Muscle layer of colon (tissue), 2 donors: ENCODE measurements around the gene ROBO1.
"Not testable (repeated sequence)": the region's sequence is repeated elsewhere in the genome, so short reads cannot be mapped to it uniquely, and the experiment has no call there.

ENCODE experiments used
- H3K27ac ChIP-seq: one replicate; pipeline ENCODE4 v1.7.0; 2013; ENCODE audit warnings: low read depth, mild to moderate bottlenecking, low read length, moderate library complexity
- H3K27me3 ChIP-seq, 2 donors: one replicate each; pipeline ENCODE4 v1.7.0; 2013; ENCODE audit warnings: low read length in 2 of 2, mild to moderate bottlenecking in 2 of 2; ENCODE audit not compliant: insufficient read depth in 2 of 2, control insufficient read depth in 1 of 2
- H3K36me3 ChIP-seq: one replicate; pipeline ENCODE4 v1.7.0; 2013; ENCODE audit warnings: mild to moderate bottlenecking, low read length; ENCODE audit not compliant: insufficient read depth
- H3K4me1 ChIP-seq: one replicate; pipeline ENCODE4 v1.7.0; 2013; ENCODE audit warnings: mild to moderate bottlenecking, low read length; ENCODE audit not compliant: insufficient read depth
- H3K4me3 ChIP-seq, 2 donors: one replicate each; pipeline ENCODE4 v1.7.0; 2013; ENCODE audit warnings: low read length in 2 of 2, low read depth in 1 of 2, mild to moderate bottlenecking in 1 of 2, moderate library complexity in 1 of 2
- H3K9ac ChIP-seq: one replicate; pipeline ENCODE4 v1.7.0; 2013; ENCODE audit warnings: low read length
- H3K9me3 ChIP-seq: one replicate; pipeline ENCODE4 v1.7.0; 2013; ENCODE audit warnings: mild to moderate bottlenecking, low read length
- donor health status: abdominal sarcoma.
- donor health status: Adenocarcinoma of cecum.

ROBO1 gene

GRCh38 chr3:79178471-79179180 is 589.2 kb downstream of the ROBO1 start:
- H3K27ac ChIP-seq: no peak overlapping the region
- peaks cover 9% of the 10 kb centered on the region for H3K4me1 ChIP-seq
- H3K36me3 ChIP-seq: no peaks in the 10 kb centered on the region
- H3K9ac ChIP-seq: no peak overlapping the region
- no peaks in the 10 kb centered on the region for H3K9me3 ChIP-seq
- no peaks in the 10 kb centered on the region for H3K27me3 ChIP-seq
- no peak overlapping the region for H3K4me3 ChIP-seq

DNA sequence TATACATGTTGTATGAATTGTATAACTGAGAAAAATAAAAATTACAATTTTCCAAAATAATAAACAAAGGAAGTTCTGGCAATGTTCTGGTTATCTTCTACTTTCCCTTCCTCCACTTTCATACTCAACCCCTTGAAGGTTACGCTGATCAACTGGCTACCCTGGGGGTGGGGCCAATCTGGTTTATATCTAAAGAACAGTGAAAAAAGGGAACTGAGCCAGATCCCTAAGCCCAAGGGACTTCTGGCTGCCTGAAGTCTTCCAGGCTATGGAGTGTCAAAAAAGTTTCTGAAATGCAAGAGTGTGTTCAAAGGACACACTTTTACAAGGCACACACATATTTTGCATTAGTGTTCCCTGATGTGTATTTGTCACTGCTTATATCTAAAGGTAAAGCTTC is 591.9 kb downstream of the ROBO1 start:
- Histone ChIP-seq H3K4me1 (peaks cover 9% of the 10 kb centered on the region), H3K9me3 (no peaks in the 10 kb centered on the region), H3K4me3 (no peak overlapping the region), H3K36me3 (no peaks in the 10 kb centered on the region), H3K9ac (no peak overlapping the region), H3K27me3 (no peaks in the 10 kb centered on the region), H3K27ac (no peak overlapping the region)

GRCh38 chr3:79173259-79173658 is 594.5 kb downstream of the ROBO1 start:
- not testable (repeated sequence) for H3K9me3 ChIP-seq, H3K4me3 ChIP-seq, H3K36me3 ChIP-seq, H3K9ac ChIP-seq, H3K27me3 ChIP-seq, H3K27ac ChIP-seq
- H3K4me1 ChIP-seq: peaks cover 11% of the 10 kb centered on the region

DNA sequence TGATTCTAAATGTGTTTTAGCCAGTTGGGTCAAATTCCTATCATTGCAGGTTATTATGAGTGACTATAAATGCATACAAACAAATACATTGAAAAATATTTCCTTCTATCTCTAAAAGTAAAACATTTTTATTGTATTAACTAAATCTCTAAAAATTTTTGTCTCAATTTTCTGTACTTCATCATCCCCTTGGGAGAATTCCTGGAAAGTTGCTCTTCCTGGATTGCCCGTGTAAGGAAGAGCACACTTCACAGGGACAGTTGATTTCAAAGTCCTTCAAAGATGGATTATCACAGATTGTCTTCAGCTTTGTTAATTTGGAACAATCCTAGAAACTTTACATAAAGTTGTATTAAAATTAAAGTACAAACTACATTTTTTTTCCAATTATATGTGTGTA is 595.6 kb downstream of the ROBO1 start:
- no peak overlapping the region for H3K9ac ChIP-seq
- no peak overlapping the region for H3K27ac ChIP-seq
- H3K4me1 ChIP-seq: peaks cover 13% of the 10 kb centered on the region
- no peaks in the 10 kb centered on the region for H3K36me3 ChIP-seq
- no peaks in the 10 kb centered on the region for H3K27me3 ChIP-seq
- H3K9me3 ChIP-seq: no peaks in the 10 kb centered on the region
- no peak overlapping the region for H3K4me3 ChIP-seq

DNA sequence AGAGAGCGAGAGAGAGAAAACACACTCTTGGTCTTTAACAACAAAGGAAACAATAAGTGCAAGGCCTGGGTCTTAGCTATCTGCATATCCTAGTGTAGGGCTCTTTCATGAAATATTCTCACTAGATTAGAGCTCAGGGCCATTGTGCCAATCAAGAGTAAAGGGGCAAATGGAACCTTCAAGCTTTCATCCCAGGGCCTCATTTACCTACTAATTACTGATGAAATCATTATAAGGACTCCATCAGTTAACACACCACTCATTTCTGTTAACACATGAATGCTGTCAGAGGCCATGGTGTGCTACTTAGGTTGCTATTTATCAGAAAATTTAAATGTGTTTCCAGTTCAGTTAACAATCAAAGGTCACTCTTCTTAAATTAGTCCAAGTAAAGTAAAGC is 597.8 kb downstream of the ROBO1 start:
- peaks cover 4% of the 10 kb centered on the region for H3K4me1 ChIP-seq
- H3K27me3 ChIP-seq: no peaks in the 10 kb centered on the region
- no peaks in the 10 kb centered on the region for H3K9me3 ChIP-seq
- H3K36me3 ChIP-seq: no peaks in the 10 kb centered on the region
- H3K4me3 ChIP-seq: no peak overlapping the region
- no peak overlapping the region for H3K27ac ChIP-seq
- no peak overlapping the region for H3K9ac ChIP-seq

DNA sequence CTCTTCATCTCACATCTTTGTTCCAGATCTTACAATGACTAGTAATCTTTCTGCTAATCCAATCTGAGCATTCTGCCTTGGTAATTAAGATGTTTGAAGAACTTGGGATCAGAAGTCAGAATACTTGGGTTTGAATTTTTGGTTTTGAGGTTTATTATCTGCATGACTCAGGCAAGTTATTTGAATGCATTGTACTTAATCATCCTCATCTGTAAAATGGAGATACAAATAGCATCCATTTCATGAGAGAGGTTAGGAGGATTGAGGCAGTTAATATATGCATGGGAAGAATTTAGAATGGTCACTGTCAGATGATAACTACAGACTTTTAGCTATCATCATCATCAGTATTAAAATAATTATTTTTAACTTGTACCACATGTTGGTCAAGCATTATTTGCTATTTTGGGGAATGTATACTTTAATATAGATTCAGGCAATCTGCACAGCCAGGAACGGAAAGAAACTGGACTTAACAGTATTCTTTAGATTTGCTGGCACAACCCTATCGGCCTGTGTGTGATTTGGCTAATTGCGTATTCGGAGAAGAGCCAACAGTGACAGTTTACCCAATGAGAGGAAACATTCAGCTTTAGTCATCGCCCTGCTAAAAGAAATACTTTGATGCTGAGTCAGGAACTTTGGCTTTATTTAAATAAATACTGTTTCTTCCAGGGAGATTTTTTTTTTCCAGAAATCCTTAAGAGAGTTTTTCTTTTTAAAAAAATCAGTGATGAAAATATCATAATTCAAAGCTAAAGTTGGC is 600.0 kb downstream of the ROBO1 start:
- no peaks in the 10 kb centered on the region for H3K27me3 ChIP-seq

GRCh38 chr3:79162653-79163052 is 605.1 kb downstream of the ROBO1 start:
- Histone ChIP-seq H3K27ac (no peak overlapping the region), H3K9me3 (no peaks in the 10 kb centered on the region), H3K36me3 (no peaks in the 10 kb centered on the region), H3K9ac (no peak overlapping the region), H3K4me3 (no peak overlapping the region), H3K4me1 (no peaks in the 10 kb centered on the region), H3K27me3 (no peaks in the 10 kb centered on the region)

More for the DNA sequence above, 600.0 kb downstream of the ROBO1 start:
- Histone ChIP-seq H3K4me3 (no peak overlapping the region), H3K36me3 (no peaks in the 10 kb centered on the region), H3K27ac (no peak overlapping the region), H3K9me3 (no peaks in the 10 kb centered on the region), H3K9ac (no peak overlapping the region), H3K4me1 (peaks cover 4% of the 10 kb centered on the region)

GRCh38 chr3:79161941-79162340 is 605.9 kb downstream of the ROBO1 start:
- Histone ChIP-seq H3K9ac (no peak overlapping the region), H3K4me1 (no peaks in the 10 kb centered on the region), H3K36me3 (no peaks in the 10 kb centered on the region), H3K9me3 (no peaks in the 10 kb centered on the region), H3K4me3 (no peak overlapping the region), H3K27ac (no peak overlapping the region), H3K27me3 (no peaks in the 10 kb centered on the region)

DNA sequence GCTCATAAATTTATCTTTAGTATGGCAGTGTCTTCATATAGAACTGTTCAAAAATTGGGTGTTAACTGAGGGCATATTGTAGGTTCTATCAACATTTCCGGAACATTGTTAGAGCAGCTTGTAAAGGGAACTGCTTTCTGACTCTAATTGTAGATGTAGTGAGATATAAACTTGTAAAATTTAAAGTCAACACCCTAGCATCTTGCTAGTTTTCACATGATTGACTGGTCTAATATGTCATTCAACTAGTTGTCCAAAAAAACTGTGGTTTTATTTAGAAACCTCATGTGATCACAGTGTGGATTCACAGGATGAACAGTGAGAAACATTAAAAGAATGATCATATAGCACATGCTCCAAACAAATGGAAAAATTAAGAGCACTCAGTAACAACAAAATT is 607.4 kb downstream of the ROBO1 start:
- no peak overlapping the region for H3K27ac ChIP-seq
- H3K4me3 ChIP-seq: no peak overlapping the region
- H3K27me3 ChIP-seq: no peaks in the 10 kb centered on the region
- no peaks in the 10 kb centered on the region for H3K36me3 ChIP-seq
- no peaks in the 10 kb centered on the region for H3K4me1 ChIP-seq
- H3K9ac ChIP-seq: no peak overlapping the region
- no peaks in the 10 kb centered on the region for H3K9me3 ChIP-seq

DNA sequence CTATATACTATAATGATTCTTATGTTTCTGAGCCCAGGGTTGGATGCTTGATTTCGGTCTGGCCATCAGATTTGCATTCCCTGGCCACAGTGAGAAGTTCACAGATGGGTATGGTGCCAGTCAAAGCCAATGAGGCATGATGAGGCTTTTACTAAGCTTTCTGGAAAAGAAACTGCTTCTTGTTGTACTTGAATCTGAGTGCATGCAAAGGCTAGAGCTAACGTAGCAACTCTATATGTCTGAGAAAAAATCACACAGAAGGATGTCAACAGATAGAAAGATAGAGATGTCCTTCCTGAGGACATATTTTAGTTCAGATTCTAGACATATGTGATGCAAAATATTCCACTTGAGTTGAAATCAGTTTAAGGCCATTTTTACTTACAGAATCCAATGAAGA is 608.1 kb downstream of the ROBO1 start:
- Histone ChIP-seq H3K36me3 (no peaks in the 10 kb centered on the region), H3K4me1 (no peaks in the 10 kb centered on the region), H3K9ac (no peak overlapping the region), H3K9me3 (no peaks in the 10 kb centered on the region), H3K27me3 (no peaks in the 10 kb centered on the region), H3K27ac (no peak overlapping the region), H3K4me3 (no peak overlapping the region)

DNA sequence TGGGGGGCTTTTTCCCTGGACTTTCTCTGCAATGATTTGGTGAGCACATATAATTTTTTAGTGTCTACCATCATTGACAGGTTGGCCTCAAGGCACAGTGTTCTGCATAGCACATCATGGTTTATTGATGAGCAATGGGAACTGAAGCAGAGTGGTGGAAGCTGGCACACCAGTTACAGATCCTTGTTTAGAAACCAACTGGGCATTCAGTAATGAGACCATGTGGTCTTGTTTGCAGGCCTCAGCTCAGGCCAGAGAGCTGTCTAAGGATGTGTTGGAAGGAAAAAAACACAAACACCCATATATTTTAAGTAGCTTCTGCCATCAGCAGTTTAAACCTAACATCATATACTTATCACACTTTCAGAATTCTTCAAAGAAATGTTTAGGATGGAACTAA is 610.6 kb downstream of the ROBO1 start:
- Histone ChIP-seq H3K4me1 (no peaks in the 10 kb centered on the region), H3K9ac (no peak overlapping the region), H3K4me3 (no peak overlapping the region), H3K27ac (no peak overlapping the region), H3K9me3 (no peaks in the 10 kb centered on the region), H3K27me3 (no peaks in the 10 kb centered on the region), H3K36me3 (no peaks in the 10 kb centered on the region)

DNA sequence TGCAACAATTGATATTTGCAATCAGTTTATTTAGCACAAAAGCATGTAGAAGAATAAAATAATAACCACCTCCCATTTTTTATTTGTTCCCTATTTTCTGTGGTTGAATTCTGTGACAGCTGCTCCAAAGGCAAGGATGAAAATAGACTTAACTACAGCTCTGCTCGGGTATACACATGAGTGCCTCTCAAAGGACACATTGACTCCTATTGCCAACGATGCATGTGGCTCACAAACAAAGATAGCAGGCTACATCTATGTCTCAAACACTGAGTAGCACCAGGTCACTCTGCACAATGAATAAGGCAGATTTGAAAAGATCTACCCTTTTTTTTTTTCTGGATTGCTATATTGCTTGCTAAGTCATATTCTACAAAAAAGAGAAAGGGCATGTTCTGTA is 612.9 kb downstream of the ROBO1 start:
- Histone ChIP-seq H3K27ac (no peak overlapping the region), H3K27me3 (no peaks in the 10 kb centered on the region), H3K9ac (no peak overlapping the region), H3K4me3 (no peak overlapping the region), H3K4me1 (no peaks in the 10 kb centered on the region), H3K36me3 (no peaks in the 10 kb centered on the region), H3K9me3 (no peaks in the 10 kb centered on the region)
